ENCODE data around the gene ADAM20. TPM values are rescaled to one million over a fixed set of nuclear protein-coding genes. Genes with fewer than 3 reads are reported as not detected.
"Not testable (repeated sequence)": the region's sequence is repeated elsewhere in the genome, so short reads cannot be mapped to it uniquely, and the experiment has no call there.

The ADAM20 gene
- polyA plus RNA-seq, 3 donors, result 0.15 TPM; not detected in 2

DNA sequence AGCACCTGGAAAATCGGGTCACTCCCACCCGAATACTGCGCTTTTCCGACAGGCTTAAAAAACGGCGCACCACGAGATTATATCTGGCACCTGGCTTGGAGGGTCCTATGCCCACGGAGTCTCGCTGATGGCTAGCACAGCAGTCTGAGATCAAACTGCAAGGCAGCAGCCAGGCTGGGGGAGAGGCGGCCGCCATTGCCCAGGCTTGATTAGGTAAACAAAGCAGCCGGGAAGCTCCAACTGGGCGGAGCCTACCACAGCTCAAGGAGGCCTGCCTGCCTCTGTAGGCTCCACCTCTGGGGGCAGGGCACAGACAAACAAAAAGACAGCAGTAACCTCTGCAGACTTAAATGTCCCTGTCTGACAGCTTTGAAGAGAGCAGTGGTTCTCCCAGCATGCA is 59.3 kb downstream of the ADAM20 start:
- H3K27ac ChIP-seq (ENCODE audit: low read depth in 1 of 2, low read length in 2 of 2); H3K4me1 Mint-ChIP-seq; H2AFZ ChIP-seq (ENCODE audit: insufficient read depth, low read depth, low read length, poor library complexity, severe bottlenecking); H3K9me3 ChIP-seq (replicated peaks in 1 of 2; ENCODE audit: control insufficient read depth in 1 of 2, insufficient read depth in 1 of 2, low read length in 2 of 2); H3K36me3 Mint-ChIP-seq; H3K4me3 ChIP-seq (replicated peaks in 1 of 3; ENCODE audit: low read depth in 2 of 3, low read length in 3 of 3); H3K4me3 Mint-ChIP-seq; H3K27me3 Mint-ChIP-seq (ENCODE audit: low read depth in 3 of 3); H3K4me2 ChIP-seq (replicated peaks; ENCODE audit: extremely low read depth, low read length, poor library complexity, severe bottlenecking); H3K4me1 ChIP-seq (ENCODE audit: control insufficient read depth in 1 of 2, insufficient read depth in 2 of 2, low read length in 2 of 2); DNase-seq; H3K79me2 ChIP-seq (ENCODE audit: insufficient read depth, low read length); H3K27ac Mint-ChIP-seq; H3K27me3 ChIP-seq (ENCODE audit: control insufficient read depth in 2 of 2, insufficient read depth in 2 of 2, low read length in 2 of 2); H3K36me3 ChIP-seq (replicated peaks in 1 of 2; ENCODE audit: control insufficient read depth in 1 of 2, insufficient read depth in 2 of 2, low read length in 2 of 2); intact Hi-C loops (cut with micrococcal nuclease); H4K20me1 ChIP-seq (ENCODE audit: insufficient read depth, low read length); H3K9ac ChIP-seq (ENCODE audit: insufficient read depth, low read length, poor library complexity, severe bottlenecking): not testable (repeated sequence)
- peaks cover 9 to 21% (median 11%) of the 10 kb centered on the region in 7 donors for H3K9me3 Mint-ChIP-seq
- WGBS (ENCODE audit: insufficient coverage), result 100% methylated on average over 8 of the region's 13 CpGs

DNA sequence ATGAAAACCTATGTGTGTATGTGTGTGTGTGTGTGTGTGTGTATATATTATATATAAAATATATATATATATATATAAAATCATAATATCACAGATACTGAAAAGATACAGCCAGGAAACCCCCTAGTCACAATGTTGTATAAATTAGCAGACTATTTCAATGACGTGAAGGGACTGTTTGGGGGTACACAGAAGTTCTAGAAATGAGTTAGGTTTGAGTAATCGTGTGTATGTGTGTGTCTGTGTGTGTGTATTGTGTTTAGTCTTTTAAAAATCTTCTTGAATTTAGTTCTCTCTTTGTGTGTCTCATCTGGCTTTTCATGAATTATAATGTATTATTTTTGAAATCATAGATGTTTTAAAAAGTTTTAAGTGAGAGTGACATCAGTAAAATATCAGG is 61.0 kb downstream of the ADAM20 start:
- no peak for DNase-seq
- Histone ChIP-seq H3K79me2 (ENCODE audit: insufficient read depth, low read length) (no peaks in the 10 kb centered on the region), H3K4me1 (ENCODE audit: control insufficient read depth in 1 of 2, insufficient read depth in 2 of 2, low read length in 2 of 2) (no peaks in the 10 kb centered on the region), H4K20me1 (ENCODE audit: insufficient read depth, low read length) (no peaks in the 10 kb centered on the region), H3K9me3 (replicated peaks in 1 of 2; ENCODE audit: control insufficient read depth in 1 of 2, insufficient read depth in 1 of 2, low read length in 2 of 2) (peaks cover 0 to 8% of the 10 kb centered on the region in 2 donors), H3K4me2 (replicated peaks; ENCODE audit: extremely low read depth, low read length, poor library complexity, severe bottlenecking) (no peak overlapping the region), H2AFZ (ENCODE audit: insufficient read depth, low read depth, low read length, poor library complexity, severe bottlenecking) (no peak overlapping the region), H3K27me3 (ENCODE audit: control insufficient read depth in 2 of 2, insufficient read depth in 2 of 2, low read length in 2 of 2) (no peaks in the 10 kb centered on the region), H3K36me3 (replicated peaks in 1 of 2; ENCODE audit: control insufficient read depth in 1 of 2, insufficient read depth in 2 of 2, low read length in 2 of 2) (no peaks in the 10 kb centered on the region), H3K27ac (ENCODE audit: low read depth in 1 of 2, low read length in 2 of 2) (no peak overlapping the region), H3K4me3 (replicated peaks in 1 of 3; ENCODE audit: low read depth in 2 of 3, low read length in 3 of 3) (no peak overlapping the region), H3K9ac (ENCODE audit: insufficient read depth, low read length, poor library complexity, severe bottlenecking) (no peak overlapping the region)
- no CpG with 5 or more reads among the region's 2 CpGs for WGBS (ENCODE audit: insufficient coverage)
- no peak overlapping the region for H3K4me3 Mint-ChIP-seq
- no peak for TF ChIP-seq CTCF (IDR thresholded peaks at IDR 0.05)
- no peaks in the 10 kb centered on the region for H3K36me3 Mint-ChIP-seq
- H3K27me3 Mint-ChIP-seq (ENCODE audit: low read depth in 3 of 3), result peaks cover 0 to 3% (median 1%) of the 10 kb centered on the region in 3 donors
- intact Hi-C loops (cut with micrococcal nuclease), result no loop called here
- H3K27ac Mint-ChIP-seq, result no peak overlapping the region
- H3K4me1 Mint-ChIP-seq, result peaks cover 1% of the 10 kb centered on the region
- H3K9me3 Mint-ChIP-seq, result peaks cover 7 to 16% (median 11%) of the 10 kb centered on the region in 7 donors

Small RNAs within 50 kb of the gene (small RNA-seq; reads per million reads assigned to genes)
- gene RNU6-659P (ENCODE audit: insufficient read length, low read depth), result not detected

Other genes with a start within 250 kb of the ADAM20 start
- 10 to 100 TPM; 10.6 to 48.0 (median 47.7) TPM for gene COX16, start 175.3 kb downstream of the ADAM20 start, polyA plus RNA-seq
- 10 to 100 TPM in 2 of 3 donors, 1 to 10 TPM in 1; 4.9 to 17.5 (median 12.6) TPM for gene SYNJ2BP, start 117.9 kb downstream of the ADAM20 start, polyA plus RNA-seq
- gene ADAM21, start 82.8 kb downstream of the ADAM20 start, polyA plus RNA-seq, result not detected
- 10 to 100 TPM; 11.9 to 22.3 (median 19.4) TPM for gene MED6, start 65.7 kb upstream of the ADAM20 start, polyA plus RNA-seq
- gene TTC9, start 106.9 kb upstream of the ADAM20 start, polyA plus RNA-seq, result 1 to 10 TPM in 2 of 3 donors, under 1 TPM in 1; 0.99 to 2.1 (median 1.2) TPM

All from CD14-positive monocyte (primary cell).